ENCODE measurements around the gene ADRM1.

DNA sequence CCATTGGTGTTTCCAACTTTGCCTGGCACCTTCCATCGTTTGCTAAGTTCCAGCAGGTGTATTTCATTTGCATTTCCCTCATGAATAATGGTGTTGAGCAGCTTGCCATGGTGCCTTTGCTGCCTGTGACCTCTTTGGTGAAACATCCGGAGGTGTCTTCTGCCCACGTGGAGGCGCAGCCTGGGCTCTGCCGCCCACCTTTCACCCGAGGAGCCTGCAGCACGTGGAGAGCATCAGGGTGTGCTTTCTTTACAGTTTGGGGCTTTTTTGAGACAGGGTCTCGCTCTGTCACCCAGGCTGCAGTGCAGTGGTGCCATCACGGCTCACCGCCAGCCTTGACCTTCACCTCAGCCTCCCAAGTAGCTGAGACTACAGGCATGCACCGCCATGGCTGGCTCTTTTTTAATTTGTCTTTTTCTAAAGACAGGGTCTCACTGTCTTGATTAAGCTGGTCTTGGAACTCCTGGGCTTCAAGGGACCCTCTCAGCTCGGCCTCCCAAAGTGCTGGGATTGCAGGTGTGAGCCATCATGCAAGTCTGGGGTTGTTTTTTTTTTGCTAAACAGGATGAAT lies 3.0 kb upstream of the ADRM1 start:
- TF ChIP-seq, protein P1, sequence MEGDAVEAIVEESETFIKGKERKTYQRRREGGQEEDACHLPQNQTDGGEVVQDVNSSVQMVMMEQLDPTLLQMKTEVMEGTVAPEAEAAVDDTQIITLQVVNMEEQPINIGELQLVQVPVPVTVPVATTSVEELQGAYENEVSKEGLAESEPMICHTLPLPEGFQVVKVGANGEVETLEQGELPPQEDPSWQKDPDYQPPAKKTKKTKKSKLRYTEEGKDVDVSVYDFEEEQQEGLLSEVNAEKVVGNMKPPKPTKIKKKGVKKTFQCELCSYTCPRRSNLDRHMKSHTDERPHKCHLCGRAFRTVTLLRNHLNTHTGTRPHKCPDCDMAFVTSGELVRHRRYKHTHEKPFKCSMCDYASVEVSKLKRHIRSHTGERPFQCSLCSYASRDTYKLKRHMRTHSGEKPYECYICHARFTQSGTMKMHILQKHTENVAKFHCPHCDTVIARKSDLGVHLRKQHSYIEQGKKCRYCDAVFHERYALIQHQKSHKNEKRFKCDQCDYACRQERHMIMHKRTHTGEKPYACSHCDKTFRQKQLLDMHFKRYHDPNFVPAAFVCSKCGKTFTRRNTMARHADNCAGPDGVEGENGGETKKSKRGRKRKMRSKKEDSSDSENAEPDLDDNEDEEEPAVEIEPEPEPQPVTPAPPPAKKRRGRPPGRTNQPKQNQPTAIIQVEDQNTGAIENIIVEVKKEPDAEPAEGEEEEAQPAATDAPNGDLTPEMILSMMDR (IDR thresholded peaks at IDR 0.05), result no peak
- TF ChIP-seq POLR2A (IDR thresholded peaks at IDR 0.05), result no peak

Data from adrenal gland (tissue), 5 donors.